Small intestine (tissue), 16 donors: Measurements from ENCODE around the gene FIBIN. TPM values are rescaled to one million over a fixed set of nuclear protein-coding genes. Genes with fewer than 3 reads are reported as not detected.

Source experiments
- DNase-seq, 2 donors: peaks; one replicate each; pipeline versions ENCODE4 v3.0.0 to v3.0.0-alpha.2; 2013
- FAIRE-seq: peaks from 2 replicates; lab custom pipeline; 2012; peaks lifted over from hg19 to GRCh38; lab: Jason Lieb, UNC
- H3K27ac ChIP-seq, 3 donors: one replicate each; pipeline ENCODE4 v1.5.1; 2013; ENCODE audit warnings: low read length in 2 of 3, mild to moderate bottlenecking in 2 of 3, control low read depth in 1 of 3, inconsistent platforms in 1 of 3, low read depth in 1 of 3, moderate library complexity in 1 of 3
- H3K27me3 ChIP-seq, 3 donors: one replicate each; pipeline ENCODE4 v1.6.1; 2013; ENCODE audit warnings: low read length in 3 of 3, inconsistent platforms in 1 of 3; ENCODE audit not compliant: control insufficient read depth in 3 of 3, insufficient read depth in 3 of 3
- H3K36me3 ChIP-seq, 3 donors: one replicate each; pipeline ENCODE4 v1.6.1; 2013; ENCODE audit warnings: low read length in 3 of 3, inconsistent platforms in 1 of 3, low read depth in 1 of 3, mild to moderate bottlenecking in 1 of 3, moderate library complexity in 1 of 3; ENCODE audit not compliant: control insufficient read depth in 3 of 3, insufficient read depth in 2 of 3
- H3K4me1 ChIP-seq, 3 donors: one replicate each; pipeline ENCODE4 v1.6.1; 2013; ENCODE audit warnings: low read length in 2 of 3, inconsistent platforms in 1 of 3, low read depth in 1 of 3, mild to moderate bottlenecking in 1 of 3, moderate library complexity in 1 of 3; ENCODE audit not compliant: control insufficient read depth in 3 of 3, insufficient read depth in 2 of 3
- H3K4me3 ChIP-seq, 3 donors: one replicate each; pipeline ENCODE4 v1.5.1; 2013; ENCODE audit warnings: low read length in 3 of 3, control low read depth in 1 of 3, inconsistent platforms in 1 of 3, low read depth in 1 of 3, mild to moderate bottlenecking in 1 of 3, moderate library complexity in 1 of 3
- H3K9me3 ChIP-seq, 2 donors: one replicate each; pipeline ENCODE4 v1.6.1; 2013; ENCODE audit warnings: low read depth in 1 of 2, low read length in 1 of 2; ENCODE audit not compliant: control insufficient read depth in 2 of 2, insufficient read depth in 1 of 2
- WGBS, 3 donors: extraction: QIAGEN DNeasy Blood & Tissue Kit; methylation state at CpG; one replicate each; pipeline ENCODE4 v1.1.7; 2013; 5-methylcytosine and 5-hydroxymethylcytosine counted together
- long read RNA-seq, 10 donors: transcript quantifications; one replicate each; lab custom pipeline, GENCODE V29; 2026
- polyA plus RNA-seq, 4 donors: library from polyadenylated mRNA; stranded (reverse) in 3 of 4; unstranded in 1 of 4; fragments of 200-250 nt in 3 of 4; fragments of 120-200 nt in 1 of 4; gene quantifications; one replicate each; pipeline versions ENCODE4 v1.2.1 to v1.2.3, GENCODE V29; 2013
- donor health status: healthy with polysubstance abuse.
- donor health status: control.
- donor health status: control.
- donor health status: Bipolar disorder and iron deficiency.
- donor health status: healthy.

The FIBIN gene
- polyA plus RNA-seq = 10 to 100 TPM in 1 of 4 donors, 1 to 10 TPM in 1, not detected in 2; 6.1 to 15.5 TPM
- long read RNA-seq, donor 1, transcript FIBIN-201 (1 exons, 1,938 nt) = major isoform, 19 of 19 reads
- long read RNA-seq, donor 1, partial matches to known transcripts = 0 of 19 reads
- long read RNA-seq, donor 1, other reads (novel, unspliced or antisense) = 0 of 19 reads
- long read RNA-seq, donor 2 = 0 reads
- long read RNA-seq, donor 3, transcript FIBIN-201 (1 exons, 1,938 nt) = major isoform, 10 of 10 reads
- long read RNA-seq, donor 3, partial matches to known transcripts = 0 of 10 reads
- long read RNA-seq, donor 3, other reads (novel, unspliced or antisense) = 0 of 10 reads
- long read RNA-seq, donor 4 = 0 reads
- long read RNA-seq, donor 5, partial matches to known transcripts = 0 of 2 reads
- long read RNA-seq, donor 5, other reads (novel, unspliced or antisense) = 0 of 2 reads
- long read RNA-seq, donor 6, partial matches to known transcripts = 0 of 4 reads
- long read RNA-seq, donor 6, other reads (novel, unspliced or antisense) = 0 of 4 reads
- long read RNA-seq, donor 7 = 0 reads
- long read RNA-seq, donor 8, transcript FIBIN-201 (1 exons, 1,938 nt) = major isoform, 8 of 8 reads
- long read RNA-seq, donor 8, partial matches to known transcripts = 0 of 8 reads
- long read RNA-seq, donor 8, other reads (novel, unspliced or antisense) = 0 of 8 reads
- long read RNA-seq, donor 9, partial matches to known transcripts = 0 of 2 reads
- long read RNA-seq, donor 9, other reads (novel, unspliced or antisense) = 0 of 2 reads
- long read RNA-seq, donor 10, transcript FIBIN-201 (1 exons, 1,938 nt) = major isoform, 18 of 18 reads
- long read RNA-seq, donor 10, partial matches to known transcripts = 0 of 18 reads
- long read RNA-seq, donor 10, other reads (novel, unspliced or antisense) = 0 of 18 reads

DNA sequence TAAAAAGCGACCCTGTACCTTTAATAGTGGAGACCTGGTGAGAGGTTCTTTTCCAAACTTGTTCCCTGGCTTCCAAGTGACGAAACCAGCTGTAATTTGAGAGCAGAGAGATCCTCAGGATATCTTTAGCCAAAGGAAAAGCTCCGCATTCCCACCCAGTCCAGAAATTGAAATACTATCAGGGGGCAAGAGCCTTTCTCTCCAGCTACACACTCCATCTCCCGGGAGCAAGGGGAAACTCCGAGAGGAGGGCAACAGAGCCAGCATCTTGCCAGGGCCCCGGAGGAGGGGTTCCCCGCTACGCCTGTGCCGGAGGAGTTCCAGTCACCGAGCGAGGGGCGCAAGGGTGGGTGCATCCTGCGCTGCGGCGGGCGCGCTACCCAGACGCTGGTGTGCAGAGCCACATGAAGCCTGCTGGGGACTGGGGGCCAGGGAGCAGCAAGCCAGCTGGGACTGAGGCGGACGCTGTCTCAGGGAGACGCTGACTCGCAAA, at the start of gene FIBIN:
Gene FIBIN (plus strand): TSS at position 148 of the 493 bp plus-strand sequence. CDS start 415 bp downstream, outside the sequence.
- DNase-seq = peak in 1 of 2 donors; percentile 18
- Histone ChIP-seq H3K9me3 (no peaks in the 10 kb centered on the region), H3K36me3 (no peaks in the 10 kb centered on the region), H3K4me3 (peak within 1 kb of the TSS in 1 of 3 donors; percentile 70), H3K27me3 (peaks cover 0 to 14% (median 0%) of the 10 kb centered on the region in 3 donors), H3K4me1 (no peaks in the 10 kb centered on the region), H3K27ac (peak within 1 kb of the TSS in 2 of 3 donors; percentile 61 to 66)
- 12 to 19% (median 14%) methylated on average over 22 of the region's 22 CpGs for WGBS, 3 donors
- no peak for FAIRE-seq

DNA sequence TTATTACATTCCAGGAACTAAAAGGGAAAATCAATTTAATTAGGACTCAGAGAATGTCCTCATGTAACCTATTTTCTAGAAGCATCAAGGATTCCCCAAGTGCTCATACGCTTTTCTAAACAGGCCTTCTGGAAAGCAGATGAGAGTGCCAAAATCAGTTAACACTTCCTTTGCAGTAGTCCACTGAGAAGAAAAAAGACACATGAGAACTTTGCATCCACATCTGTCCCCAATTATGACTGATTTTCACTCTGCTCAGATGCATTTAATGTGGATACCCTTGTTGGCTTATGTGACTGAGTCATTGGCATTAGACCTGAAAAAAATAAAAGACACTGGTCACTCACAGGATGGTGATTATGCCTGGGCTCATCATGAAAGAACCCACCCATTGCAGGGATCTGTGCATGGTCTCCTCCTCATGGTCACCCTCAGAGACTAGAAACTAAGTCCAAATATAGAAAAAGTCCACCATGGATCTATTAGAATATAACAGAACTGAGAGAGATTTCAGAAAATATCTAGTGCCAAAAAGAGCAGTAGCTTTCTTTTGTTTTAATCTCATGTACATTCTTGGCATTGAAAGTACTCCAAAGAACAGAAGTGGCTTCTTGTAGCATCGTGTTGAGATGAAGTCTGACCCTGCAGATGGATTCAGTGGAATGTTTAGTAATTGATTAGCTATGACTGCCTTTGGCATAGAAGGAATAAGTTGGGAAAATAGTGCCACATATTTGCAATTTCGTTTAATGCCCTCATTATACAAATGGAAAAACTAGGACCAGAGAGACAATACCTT, 48.8 kb upstream of the FIBIN start:
- Histone ChIP-seq H3K36me3 (no peaks in the 10 kb centered on the region), H3K4me3 (no peak overlapping the region), H3K27ac (no peak overlapping the region), H3K4me1 (no peaks in the 10 kb centered on the region), H3K9me3 (peaks cover 0 to 6% of the 10 kb centered on the region in 2 donors), H3K27me3 (no peaks in the 10 kb centered on the region)
- DNase-seq = no peak
- FAIRE-seq = no peak
- 39 to 56% (median 52%) methylated on average over 3 of the region's 3 CpGs for WGBS, 3 donors

DNA sequence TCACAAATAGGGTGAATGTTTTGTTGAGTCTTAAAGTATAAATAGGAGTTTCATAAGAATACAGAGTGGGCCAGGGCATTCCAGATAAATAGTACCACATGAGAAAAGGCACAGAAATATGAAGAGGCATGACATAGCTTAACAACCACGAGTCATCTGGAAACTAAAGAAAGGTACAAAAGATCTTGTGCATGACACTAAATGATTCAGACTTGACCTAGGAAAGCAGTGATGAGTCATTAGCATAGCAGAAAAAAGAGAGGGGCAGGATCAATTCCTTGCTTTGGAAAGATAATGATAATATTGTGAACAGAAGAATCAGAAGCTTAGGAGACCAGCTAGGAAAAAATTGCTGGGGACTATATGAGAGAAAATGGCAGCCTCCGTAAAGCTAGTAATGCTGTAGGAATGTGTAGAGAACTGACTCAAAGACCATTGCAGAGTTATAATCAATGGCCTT, 47.6 kb upstream of the FIBIN start:
- H3K36me3 ChIP-seq = no peaks in the 10 kb centered on the region
- no peak overlapping the region for H3K4me3 ChIP-seq
- no peak overlapping the region for H3K27ac ChIP-seq
- WGBS, 3 donors = 55 to 70% (median 67%) methylated on average over 2 of the region's 2 CpGs
- no peak for DNase-seq
- FAIRE-seq = no peak
- no peaks in the 10 kb centered on the region for H3K27me3 ChIP-seq
- no peaks in the 10 kb centered on the region for H3K4me1 ChIP-seq
- no peaks in the 10 kb centered on the region for H3K9me3 ChIP-seq

DNA sequence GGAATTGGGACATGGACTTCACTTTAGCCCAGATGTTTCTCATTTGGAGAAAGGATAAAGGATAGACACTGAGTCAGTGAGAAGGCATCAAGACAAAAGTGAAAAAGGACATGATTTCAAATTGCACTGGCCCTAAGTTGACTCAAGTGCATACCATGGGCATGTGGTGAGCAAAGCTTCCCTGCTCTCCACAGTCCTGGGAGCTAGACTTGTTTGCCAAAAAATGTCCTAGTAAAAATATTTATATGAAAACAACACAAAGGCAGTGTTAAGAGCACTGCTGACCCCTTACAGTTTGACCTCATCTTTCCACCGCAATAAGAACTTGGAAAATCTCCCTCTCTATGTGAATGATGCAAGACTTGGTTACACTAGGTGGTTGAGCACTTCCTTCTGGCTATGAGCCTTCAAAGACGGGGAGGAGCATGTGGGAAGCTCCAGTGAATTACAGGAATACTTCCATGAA, 46.5 kb upstream of the FIBIN start:
- FAIRE-seq (no peak), DNase-seq (peak; percentile 5 to 41)
- 52 to 82% (median 65%) methylated on average over 2 of the region's 2 CpGs for WGBS, 3 donors
- H3K36me3 ChIP-seq = no peaks in the 10 kb centered on the region
- no peak overlapping the region for H3K27ac ChIP-seq
- H3K4me1 ChIP-seq = no peaks in the 10 kb centered on the region
- no peak overlapping the region for H3K4me3 ChIP-seq
- H3K27me3 ChIP-seq = no peaks in the 10 kb centered on the region
- no peaks in the 10 kb centered on the region for H3K9me3 ChIP-seq

DNA sequence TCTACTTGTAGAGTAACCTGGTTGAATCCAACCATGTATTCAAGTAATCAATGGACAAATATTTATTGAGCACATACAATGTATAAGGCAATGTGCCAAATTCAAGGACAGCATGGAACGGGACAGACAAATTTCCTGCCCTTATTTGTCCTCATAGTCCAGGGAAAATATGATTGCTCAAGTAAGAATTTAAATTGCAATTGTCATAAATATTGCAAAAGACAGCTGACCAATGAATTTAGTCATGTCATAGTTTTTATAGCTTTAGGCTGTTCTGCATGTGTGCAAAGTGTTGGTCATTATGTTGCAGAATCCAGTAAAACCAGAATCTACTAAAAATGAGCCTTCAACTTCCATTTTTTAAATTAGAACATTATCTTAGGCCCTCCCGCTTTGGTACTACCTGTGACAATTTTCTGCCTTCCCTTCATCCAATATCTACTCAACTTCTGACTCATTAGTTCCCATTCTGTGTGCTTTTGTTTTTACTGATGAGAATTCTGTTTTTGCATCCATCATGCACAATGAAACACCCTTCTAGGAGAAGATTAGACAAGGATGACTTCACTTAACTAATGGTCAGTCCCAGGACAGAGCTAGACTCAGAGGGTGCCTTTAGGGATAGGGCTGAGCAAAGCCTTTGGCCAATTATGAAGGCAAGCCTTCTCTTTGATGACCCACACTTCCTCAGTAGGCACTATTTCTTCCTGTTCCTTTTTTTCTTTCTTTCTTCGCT, 45.8 kb upstream of the FIBIN start:
- H3K27ac ChIP-seq = no peak overlapping the region
- no peaks in the 10 kb centered on the region for H3K36me3 ChIP-seq
- DNase-seq (no peak), FAIRE-seq (no peak)
- no peaks in the 10 kb centered on the region for H3K9me3 ChIP-seq
- no peak overlapping the region for H3K4me3 ChIP-seq
- no peaks in the 10 kb centered on the region for H3K27me3 ChIP-seq
- H3K4me1 ChIP-seq = no peaks in the 10 kb centered on the region
- WGBS, 3 donors = 54 to 68% (median 65%) methylated on average over 3 of the region's 3 CpGs

DNA sequence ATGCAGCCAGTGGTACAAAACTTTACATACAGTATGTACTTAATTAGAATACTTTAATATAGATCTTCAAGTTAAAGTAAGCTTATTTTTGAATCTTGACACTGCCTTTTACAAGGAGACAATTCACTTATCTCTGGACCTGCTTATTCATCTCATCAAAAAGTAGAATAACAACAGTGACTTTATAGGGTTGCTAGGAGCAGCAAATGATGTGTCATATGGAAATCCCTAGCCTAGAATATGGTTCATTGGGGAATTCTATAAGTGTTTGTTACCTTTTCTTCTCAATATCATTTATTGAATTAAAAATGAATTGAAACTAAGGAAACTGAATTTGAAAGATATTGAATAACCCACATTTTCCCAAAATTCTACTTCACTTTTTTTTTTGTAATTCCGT, 45.0 kb upstream of the FIBIN start:
- H3K4me1 ChIP-seq = no peaks in the 10 kb centered on the region
- FAIRE-seq (no peak), DNase-seq (no peak)
- H3K27ac ChIP-seq = no peak overlapping the region
- 86 to 95% (median 90%) methylated on average over 1 of the region's 1 CpG for WGBS, 3 donors
- H3K36me3 ChIP-seq = no peaks in the 10 kb centered on the region
- H3K9me3 ChIP-seq = no peaks in the 10 kb centered on the region
- no peaks in the 10 kb centered on the region for H3K27me3 ChIP-seq
- H3K4me3 ChIP-seq = no peak overlapping the region

DNA sequence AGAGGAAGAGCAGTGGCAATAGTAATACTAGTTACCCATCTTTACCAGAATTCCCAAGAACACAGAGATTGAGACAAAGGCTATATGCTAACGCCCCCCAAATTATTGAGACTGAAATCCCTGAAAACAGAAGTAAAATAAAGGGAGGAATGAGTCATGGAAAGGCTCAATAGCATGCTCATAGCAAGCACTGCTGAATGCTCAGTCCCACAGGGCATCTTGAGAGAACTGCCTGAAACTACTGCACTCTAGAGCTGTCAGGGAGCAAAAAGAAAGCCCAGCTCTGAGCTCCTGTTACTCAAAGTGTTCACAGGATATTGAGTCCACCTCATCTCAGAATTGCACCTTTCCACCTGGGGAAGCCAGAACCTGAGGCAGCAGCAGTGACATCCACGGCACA, 44.1 kb upstream of the FIBIN start:
- 56 to 78% (median 64%) methylated on average over 2 of the region's 2 CpGs for WGBS, 3 donors
- Histone ChIP-seq H3K27me3 (no peaks in the 10 kb centered on the region), H3K4me1 (no peaks in the 10 kb centered on the region), H3K27ac (no peak overlapping the region), H3K9me3 (no peaks in the 10 kb centered on the region), H3K4me3 (no peak overlapping the region), H3K36me3 (no peaks in the 10 kb centered on the region)
- FAIRE-seq (no peak), DNase-seq (no peak)
